Activated CD4-positive, alpha-beta T cell treated with anti-CD3 and anti-CD28 coated beads, Interleukin-2, amount 10 ng/mL, durations not matched to agents 24 days and 14 days (primary cell): ENCODE data around the gene PAWR. TPM values are rescaled to one million over a fixed set of nuclear protein-coding genes. Genes with fewer than 3 reads are reported as not detected.

Experiments
- DNase-seq: peaks from one replicate; pipeline ENCODE4 v3.0.0; 2022
- H3K27ac Mint-ChIP-seq: one replicate; pipeline ENCODE4 v1.8.0; 2022; ENCODE audit warnings: mild to moderate bottlenecking, mixed read lengths
- H3K27me3 Mint-ChIP-seq: one replicate; pipeline ENCODE4 v1.8.0; 2022; ENCODE audit warnings: mixed read lengths
- H3K36me3 Mint-ChIP-seq: one replicate; pipeline ENCODE4 v1.8.0; 2022; ENCODE audit warnings: low read depth, mild to moderate bottlenecking, mixed read lengths
- H3K4me1 Mint-ChIP-seq: one replicate; pipeline ENCODE4 v1.8.0; 2021; ENCODE audit warnings: mixed read lengths
- H3K4me3 Mint-ChIP-seq: one replicate; pipeline ENCODE4 v1.8.0; 2022; ENCODE audit warnings: mild to moderate bottlenecking, moderate library complexity, mixed read lengths
- H3K9me3 Mint-ChIP-seq: one replicate; pipeline ENCODE4 v1.8.0; 2021; ENCODE audit warnings: mixed read lengths
- intact Hi-C: fragments of 100-400 bp; cut with micrococcal nuclease; formaldehyde crosslinking; loops from one replicate; pipeline ENCODE4 v1.15.1; 2023
- total RNA-seq: library from RNA; stranded (reverse); gene quantifications from 2 replicates; pipeline ENCODE4 v1.2.3, GENCODE V29; 2022

PAWR gene
- total RNA-seq, 1 donor from 2014 or later: 7.5 TPM

DNA sequence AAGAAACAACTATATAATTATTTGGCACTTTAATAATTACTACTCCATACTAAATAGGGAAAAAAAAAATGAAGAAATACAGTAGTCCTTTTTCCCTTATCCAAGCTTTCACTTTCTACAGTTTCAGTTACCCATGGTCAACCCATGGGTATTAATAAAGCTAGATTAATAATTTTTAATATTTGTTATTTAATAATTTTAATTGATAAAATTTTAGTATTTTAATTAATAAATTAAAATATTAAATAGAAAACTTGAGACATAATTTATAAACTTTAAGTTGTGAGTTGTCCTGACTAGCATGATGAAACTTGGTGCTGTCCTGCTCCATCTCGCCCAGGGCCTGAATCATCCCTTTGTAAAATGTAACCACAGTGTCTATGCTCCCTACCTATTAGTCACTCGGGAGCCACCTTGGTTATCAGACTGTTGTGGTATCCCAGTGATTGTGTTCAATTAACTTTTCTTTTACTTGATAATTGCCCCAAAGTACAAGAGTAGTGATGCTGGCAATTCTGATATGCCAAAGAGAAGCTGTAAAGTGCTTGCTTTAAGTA is 71.8 kb downstream of the PAWR start:
- Mint-ChIP-seq H3K4me1 (no peaks in the 10 kb centered on the region), H3K36me3 (no peaks in the 10 kb centered on the region), H3K9me3 (no peaks in the 10 kb centered on the region), H3K4me3 (no peak overlapping the region), H3K27ac (no peak overlapping the region), H3K27me3 (no peaks in the 10 kb centered on the region)
- intact Hi-C loops: no loop called here
- no peak for DNase-seq

DNA sequence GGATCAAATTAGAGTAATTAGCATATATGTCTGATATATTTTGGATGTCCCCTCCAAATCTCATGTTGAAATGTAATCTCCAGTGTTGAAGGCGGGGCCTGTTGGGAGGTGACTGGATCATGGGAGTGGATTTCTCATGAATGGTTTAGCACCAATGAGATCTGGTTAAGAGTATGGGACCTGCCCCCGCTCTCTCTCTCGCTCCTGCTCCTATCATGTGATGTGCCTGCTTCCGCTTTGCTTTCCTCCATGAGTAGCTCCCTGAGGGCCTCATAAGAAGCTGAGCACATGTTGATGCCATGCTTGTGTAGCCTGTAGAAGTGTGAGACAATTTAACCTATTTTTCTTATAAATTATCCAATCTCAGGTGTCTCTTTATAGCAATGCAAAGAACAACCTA is 73.1 kb downstream of the PAWR start:
- H3K27ac Mint-ChIP-seq: no peak overlapping the region
- intact Hi-C loops: no loop called here
- no peaks in the 10 kb centered on the region for H3K36me3 Mint-ChIP-seq
- H3K4me1 Mint-ChIP-seq: no peaks in the 10 kb centered on the region
- H3K27me3 Mint-ChIP-seq: no peaks in the 10 kb centered on the region
- H3K9me3 Mint-ChIP-seq: no peaks in the 10 kb centered on the region
- DNase-seq: no peak
- no peak overlapping the region for H3K4me3 Mint-ChIP-seq

- no peaks in the 10 kb centered on the region for H3K4me1 Mint-ChIP-seq
- no peaks in the 10 kb centered on the region for H3K9me3 Mint-ChIP-seq
- no peak overlapping the region for H3K27ac Mint-ChIP-seq
- H3K36me3 Mint-ChIP-seq: no peaks in the 10 kb centered on the region
- intact Hi-C loops: no loop called here
- no peaks in the 10 kb centered on the region for H3K27me3 Mint-ChIP-seq
- no peak for DNase-seq
- H3K4me3 Mint-ChIP-seq: no peak overlapping the region
Measured at GRCh38 chr12:79615596-79616560, 74.9 kb downstream of the PAWR start.

DNA sequence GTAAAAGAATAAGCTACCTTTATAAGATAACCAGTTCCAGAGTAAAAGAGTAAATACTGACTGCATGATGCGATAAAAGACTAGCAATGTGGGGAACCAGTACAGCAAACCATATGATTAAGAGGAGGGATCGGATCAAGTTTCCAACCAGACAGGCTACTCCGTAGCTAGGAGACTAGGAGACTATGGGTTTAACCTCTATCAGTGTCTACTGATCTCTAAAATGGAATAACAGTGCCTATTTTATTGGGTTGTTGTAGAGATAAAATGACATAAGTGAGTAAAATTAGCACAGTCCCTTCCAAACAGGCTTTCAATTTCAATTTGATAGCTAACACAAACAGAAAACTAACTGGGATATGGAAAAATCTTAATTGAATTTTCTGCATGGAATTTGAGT is 76.0 kb downstream of the PAWR start:
- Mint-ChIP-seq H3K4me1 (no peaks in the 10 kb centered on the region), H3K4me3 (no peak overlapping the region), H3K9me3 (no peaks in the 10 kb centered on the region), H3K27ac (no peak overlapping the region), H3K27me3 (no peaks in the 10 kb centered on the region), H3K36me3 (no peaks in the 10 kb centered on the region)
- DNase-seq: no peak
- intact Hi-C loops: no loop called here

GRCh38 chr12:79601908-79602307 is 88.9 kb downstream of the PAWR start:
- H3K27ac Mint-ChIP-seq: no peak overlapping the region

GRCh38 chr12:79597910-79598309 is 92.9 kb downstream of the PAWR start:
- intact Hi-C loops: no loop called here
- no peaks in the 10 kb centered on the region for H3K27me3 Mint-ChIP-seq

More at GRCh38 chr12:79601908-79602307, 88.9 kb downstream of the PAWR start:
- Mint-ChIP-seq H3K4me1 (no peaks in the 10 kb centered on the region), H3K4me3 (no peak overlapping the region), H3K36me3 (no peaks in the 10 kb centered on the region), H3K27me3 (no peaks in the 10 kb centered on the region), H3K9me3 (no peaks in the 10 kb centered on the region)
- intact Hi-C loops: no loop called here
- DNase-seq: no peak

GRCh38 chr12:79596719-79597350 is 93.9 kb downstream of the PAWR start:
- H3K36me3 Mint-ChIP-seq: no peaks in the 10 kb centered on the region
- no peak overlapping the region for H3K27ac Mint-ChIP-seq
- no peaks in the 10 kb centered on the region for H3K4me1 Mint-ChIP-seq
- H3K9me3 Mint-ChIP-seq: no peaks in the 10 kb centered on the region
- no peak for DNase-seq
- intact Hi-C loops: no loop called here
- no peaks in the 10 kb centered on the region for H3K27me3 Mint-ChIP-seq
- H3K4me3 Mint-ChIP-seq: no peak overlapping the region

More at GRCh38 chr12:79597910-79598309, 92.9 kb downstream of the PAWR start:
- no peaks in the 10 kb centered on the region for H3K9me3 Mint-ChIP-seq
- no peaks in the 10 kb centered on the region for H3K36me3 Mint-ChIP-seq
- no peaks in the 10 kb centered on the region for H3K4me1 Mint-ChIP-seq
- no peak for DNase-seq
- no peak overlapping the region for H3K27ac Mint-ChIP-seq
- no peak overlapping the region for H3K4me3 Mint-ChIP-seq

GRCh38 chr12:79595273-79595672 is 95.5 kb downstream of the PAWR start:
- Mint-ChIP-seq H3K36me3 (no peaks in the 10 kb centered on the region), H3K9me3 (no peaks in the 10 kb centered on the region), H3K4me1 (no peaks in the 10 kb centered on the region), H3K27ac (no peak overlapping the region), H3K27me3 (no peaks in the 10 kb centered on the region), H3K4me3 (no peak overlapping the region)
- no peak for DNase-seq
- intact Hi-C loops: no loop called here

DNA sequence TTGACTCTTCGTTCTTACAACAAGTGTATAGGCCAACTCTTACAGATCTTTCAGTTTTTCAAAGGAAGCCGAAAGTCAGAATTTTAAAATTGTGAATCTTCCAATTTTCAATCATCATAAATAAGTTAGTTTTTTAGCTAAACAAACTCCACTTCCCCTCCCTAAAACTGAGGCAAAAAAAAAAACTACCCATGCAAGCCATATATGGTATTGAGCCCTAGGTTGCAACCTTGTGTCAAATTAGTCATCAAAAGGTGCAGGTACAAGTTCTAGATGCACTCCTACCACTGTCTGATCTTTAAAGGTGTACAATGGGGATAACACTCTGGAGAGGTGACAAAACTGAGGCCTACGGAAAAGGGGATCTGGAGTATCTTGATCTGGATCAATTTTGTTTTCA is 97.9 kb downstream of the PAWR start:
- Mint-ChIP-seq H3K4me3 (no peak overlapping the region), H3K9me3 (no peaks in the 10 kb centered on the region), H3K27me3 (no peaks in the 10 kb centered on the region), H3K36me3 (no peaks in the 10 kb centered on the region), H3K27ac (no peak overlapping the region), H3K4me1 (no peaks in the 10 kb centered on the region)
- intact Hi-C loops: no loop called here
- DNase-seq: no peak

DNA sequence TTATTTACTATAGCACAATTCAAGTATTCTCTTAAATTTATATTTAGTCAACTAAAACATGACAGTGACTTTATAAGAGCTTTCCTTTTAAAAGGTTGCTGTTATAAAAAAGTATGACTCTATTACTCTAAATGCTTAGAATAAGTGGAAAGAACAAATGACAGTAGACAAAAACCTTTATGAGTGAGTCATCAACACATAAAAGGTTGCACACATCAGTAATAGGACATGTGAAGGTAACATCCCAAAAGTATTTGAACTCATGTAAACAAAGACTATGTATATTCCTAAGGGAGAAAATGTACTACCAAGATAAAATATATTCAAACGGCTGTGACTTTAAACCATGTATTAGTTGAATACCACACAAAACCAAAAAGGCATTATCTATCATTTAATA is 98.8 kb downstream of the PAWR start:
- no peaks in the 10 kb centered on the region for H3K9me3 Mint-ChIP-seq

DNA sequence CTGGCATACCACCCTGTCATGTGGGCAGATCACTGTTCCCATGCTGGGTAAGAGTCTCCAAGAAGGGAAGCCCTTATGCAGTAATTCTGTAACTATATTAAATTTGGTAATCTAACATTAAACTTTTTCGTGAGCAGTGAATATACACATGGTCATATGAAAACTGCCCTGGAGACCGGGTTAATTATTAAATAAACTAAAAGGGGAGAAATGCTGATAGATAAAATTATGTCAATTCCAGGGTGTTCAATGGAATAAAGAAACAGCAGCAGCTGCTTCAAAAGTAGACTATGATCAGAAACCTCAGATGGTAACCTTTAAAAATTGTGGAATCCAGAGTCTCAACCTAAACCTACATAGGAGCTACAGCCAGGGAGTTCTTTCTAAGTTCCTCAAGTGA is 100.0 kb downstream of the PAWR start:
- H3K27me3 Mint-ChIP-seq: no peaks in the 10 kb centered on the region
- intact Hi-C loops: no loop called here
- no peak overlapping the region for H3K27ac Mint-ChIP-seq
- DNase-seq: no peak
- no peaks in the 10 kb centered on the region for H3K9me3 Mint-ChIP-seq
- H3K4me3 Mint-ChIP-seq: no peak overlapping the region
- no peaks in the 10 kb centered on the region for H3K4me1 Mint-ChIP-seq
- H3K36me3 Mint-ChIP-seq: no peaks in the 10 kb centered on the region

More for the DNA sequence above, 98.8 kb downstream of the PAWR start:
- H3K36me3 Mint-ChIP-seq: no peaks in the 10 kb centered on the region
- intact Hi-C loops: no loop called here
- H3K4me3 Mint-ChIP-seq: no peak overlapping the region
- no peak overlapping the region for H3K27ac Mint-ChIP-seq
- no peak for DNase-seq
- H3K4me1 Mint-ChIP-seq: no peaks in the 10 kb centered on the region
- no peaks in the 10 kb centered on the region for H3K27me3 Mint-ChIP-seq

DNA sequence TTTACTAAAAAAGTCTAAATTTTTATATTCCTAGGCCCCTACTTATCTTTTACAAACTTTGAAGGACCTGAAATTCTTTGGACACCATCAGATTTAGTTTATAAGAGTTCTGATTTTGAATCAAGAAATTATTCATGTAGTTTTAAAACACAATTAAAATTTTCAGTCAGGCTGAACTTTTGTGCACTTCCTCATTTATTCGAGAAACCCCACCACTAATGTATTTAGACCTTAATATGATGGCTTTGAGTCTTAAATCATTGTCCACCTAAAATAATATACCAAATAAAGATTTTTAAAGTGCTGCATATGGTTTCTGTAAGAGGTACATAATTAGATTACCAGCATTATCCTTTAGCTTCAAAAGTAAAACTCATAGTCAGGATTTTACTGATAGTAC is 103.4 kb downstream of the PAWR start:
- Mint-ChIP-seq H3K4me3 (no peak overlapping the region), H3K9me3 (no peaks in the 10 kb centered on the region), H3K27ac (no peak overlapping the region), H3K36me3 (no peaks in the 10 kb centered on the region), H3K27me3 (no peaks in the 10 kb centered on the region), H3K4me1 (no peaks in the 10 kb centered on the region)
- intact Hi-C loops: no loop called here
- DNase-seq: no peak

DNA sequence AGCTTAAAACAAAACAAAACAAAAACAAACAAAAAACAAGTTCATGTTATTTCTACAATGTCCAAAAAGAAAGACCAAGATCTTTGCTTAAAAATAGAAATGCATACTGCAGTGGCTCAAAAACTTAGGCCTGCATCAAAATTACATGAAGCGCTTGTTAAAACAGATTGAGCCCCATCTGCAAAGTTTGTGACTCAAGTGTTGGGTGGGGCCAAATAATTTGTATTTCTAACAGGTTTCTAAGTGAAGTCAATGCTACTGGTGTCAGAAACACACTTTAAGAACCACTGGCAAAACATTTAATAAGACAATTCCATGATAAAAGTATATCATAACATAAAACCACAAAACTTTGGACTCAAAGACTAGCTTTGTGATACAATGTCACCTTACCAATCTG is 105.6 kb downstream of the PAWR start:
- Mint-ChIP-seq H3K36me3 (no peaks in the 10 kb centered on the region), H3K9me3 (no peaks in the 10 kb centered on the region), H3K27ac (no peak overlapping the region), H3K4me3 (no peak overlapping the region), H3K4me1 (no peaks in the 10 kb centered on the region), H3K27me3 (no peaks in the 10 kb centered on the region)
- DNase-seq: no peak
- intact Hi-C loops: no loop called here

- intact Hi-C loops: no loop called here
- Mint-ChIP-seq H3K36me3 (no peaks in the 10 kb centered on the region), H3K27ac (no peak overlapping the region), H3K4me3 (no peak overlapping the region), H3K27me3 (no peaks in the 10 kb centered on the region), H3K9me3 (peaks cover 13% of the 10 kb centered on the region), H3K4me1 (no peaks in the 10 kb centered on the region)
- no peak for DNase-seq
Measured at GRCh38 chr12:79573820-79574219, 116.9 kb downstream of the PAWR start.
